ENCODE results near the gene TDRD15. TPM values are rescaled to one million over a fixed set of nuclear protein-coding genes. Genes with fewer than 3 reads are reported as not detected.
"Not testable (repeated sequence)": the region's sequence is repeated elsewhere in the genome, so short reads cannot be mapped to it uniquely, and the experiment has no call there.

The TDRD15 gene
- total RNA-seq, 1 donor from 2014 or later, result 0.10 TPM

- no peak for DNase-seq
Observed at GRCh38 chr2:21148718-21149117, 24.9 kb downstream of the TDRD15 start.

- DNase-seq, result not testable (repeated sequence)
Observed at GRCh38 chr2:21151234-21151633, 27.5 kb downstream of the TDRD15 start.

- no peak for DNase-seq
Observed at GRCh38 chr2:21155365-21156136, 31.8 kb downstream of the TDRD15 start.

- DNase-seq, result no peak
Observed at GRCh38 chr2:21161122-21161521, 37.4 kb downstream of the TDRD15 start.

- no peak for DNase-seq
Observed at GRCh38 chr2:21161832-21162614, 38.3 kb downstream of the TDRD15 start.

- no peak for DNase-seq
Observed at GRCh38 chr2:21162615-21162878, 38.8 kb downstream of the TDRD15 start.

GRCh38 chr2:21163213-21163612 is 39.4 kb downstream of the TDRD15 start:
- DNase-seq, result no peak

- DNase-seq, result no peak
Observed at GRCh38 chr2:21165350-21165749, 41.6 kb downstream of the TDRD15 start.

- DNase-seq, result no peak
Observed at GRCh38 chr2:21175895-21176646, 52.3 kb downstream of the TDRD15 start.

- DNase-seq, result no peak
Observed at GRCh38 chr2:21181957-21182356, 58.2 kb downstream of the TDRD15 start.

GRCh38 chr2:21183306-21183705 is 59.5 kb downstream of the TDRD15 start:
- DNase-seq, result no peak

GRCh38 chr2:21183726-21184125 is 60.0 kb downstream of the TDRD15 start:
- DNase-seq, result no peak

- DNase-seq, result no peak
Observed at GRCh38 chr2:21191535-21191934, 67.8 kb downstream of the TDRD15 start.

Other genes starting within 250 kb of the TDRD15 start
- gene APOB, start 79.9 kb upstream of the TDRD15 start, total RNA-seq, result 3.4 TPM